GM21576 (cell line): Measurements from ENCODE around the gene FAM227A.
A peak's percentile ranks its signal among the peaks of the same experiment; 100 is the strongest.
"Not testable (repeated sequence)": the region's sequence is repeated elsewhere in the genome, so short reads cannot be mapped to it uniquely, and the experiment has no call there.

Experiments used
- ATAC-seq: cut with Tn5 transposase; IDR thresholded peaks from one replicate; pipeline ENCODE4 v1.9.1; 2021; ENCODE audit warnings: mild to moderate bottlenecking, moderate library complexity; ENCODE audit not compliant: unreplicated experiment

Gene FAM227A

DNA sequence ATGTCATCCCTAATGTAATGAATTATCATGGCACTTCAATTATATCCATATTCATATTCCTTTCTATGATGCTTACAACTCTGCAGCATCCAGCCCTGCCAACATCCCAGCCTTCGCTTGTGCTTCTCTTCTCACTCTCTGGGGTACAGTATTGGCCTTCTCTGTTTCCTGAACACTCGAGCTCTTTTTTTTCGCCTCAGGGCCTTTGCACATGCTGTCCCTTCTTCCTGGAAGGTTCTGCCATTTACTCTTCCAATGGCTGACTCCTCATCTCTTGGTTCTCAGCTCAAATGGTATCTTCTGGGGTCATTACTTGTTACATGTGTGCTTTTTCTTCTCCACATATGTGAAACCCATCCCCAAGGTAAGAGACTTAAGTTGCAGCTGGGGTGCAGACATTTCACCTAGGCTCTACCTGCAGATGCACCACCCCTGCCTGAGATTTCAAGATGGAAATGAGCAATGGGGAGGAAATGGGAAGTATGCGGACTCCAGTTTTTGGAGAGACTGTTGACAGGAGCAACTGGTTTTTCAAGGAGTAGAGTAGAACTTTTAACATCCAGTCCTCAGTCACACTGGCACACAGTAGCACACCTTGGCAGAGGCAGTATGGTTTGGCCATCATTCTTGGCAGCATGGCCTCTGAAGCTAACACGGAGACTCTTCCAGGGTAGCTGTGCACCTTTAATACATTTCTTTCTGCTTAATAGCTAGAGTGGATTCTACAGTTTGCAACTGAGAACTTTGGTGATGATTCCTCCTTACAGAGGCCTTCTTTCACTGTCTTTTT lies 43.8 kb downstream of the FAM227A start:
- no peak for ATAC-seq

DNA sequence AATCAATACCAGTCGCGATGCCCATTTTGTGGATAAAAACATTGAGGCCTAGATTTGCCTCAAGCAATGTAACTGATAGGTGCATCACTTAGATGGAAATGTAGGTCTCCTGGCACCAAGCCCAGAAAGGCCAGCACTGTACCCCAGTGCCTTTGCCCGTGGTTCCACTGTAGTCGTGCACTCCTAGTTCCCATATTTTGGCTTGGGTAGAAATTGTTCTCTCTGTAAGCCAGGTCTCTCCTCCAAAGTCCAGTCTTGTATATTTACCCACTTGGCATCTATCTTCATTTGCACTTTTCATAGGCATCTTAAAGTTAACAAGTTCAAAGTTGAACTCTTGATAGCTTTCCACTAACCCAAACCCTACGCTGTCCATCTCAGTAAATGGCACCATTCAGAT lies 44.6 kb downstream of the FAM227A start:
- no peak for ATAC-seq

DNA sequence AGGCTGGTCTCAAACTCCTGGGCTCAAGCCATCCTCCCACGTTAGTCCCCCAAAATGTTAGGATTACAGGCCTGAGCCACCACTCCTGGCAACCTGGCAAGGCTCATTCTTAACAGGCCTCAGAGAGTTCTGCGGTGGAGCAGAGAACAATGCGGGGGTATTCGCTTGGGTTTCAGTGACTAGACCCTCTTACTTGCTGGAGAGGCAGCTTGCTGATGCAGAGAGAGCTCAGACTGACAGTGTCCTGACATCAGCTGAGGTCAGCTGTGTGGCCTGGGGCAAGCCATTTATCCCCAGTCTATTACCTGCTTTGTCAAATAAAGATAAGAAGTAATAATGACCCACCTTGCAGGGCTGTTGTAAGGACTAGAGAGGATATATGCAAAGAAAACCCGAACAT lies 46.0 kb downstream of the FAM227A start:
- no peak for ATAC-seq

DNA sequence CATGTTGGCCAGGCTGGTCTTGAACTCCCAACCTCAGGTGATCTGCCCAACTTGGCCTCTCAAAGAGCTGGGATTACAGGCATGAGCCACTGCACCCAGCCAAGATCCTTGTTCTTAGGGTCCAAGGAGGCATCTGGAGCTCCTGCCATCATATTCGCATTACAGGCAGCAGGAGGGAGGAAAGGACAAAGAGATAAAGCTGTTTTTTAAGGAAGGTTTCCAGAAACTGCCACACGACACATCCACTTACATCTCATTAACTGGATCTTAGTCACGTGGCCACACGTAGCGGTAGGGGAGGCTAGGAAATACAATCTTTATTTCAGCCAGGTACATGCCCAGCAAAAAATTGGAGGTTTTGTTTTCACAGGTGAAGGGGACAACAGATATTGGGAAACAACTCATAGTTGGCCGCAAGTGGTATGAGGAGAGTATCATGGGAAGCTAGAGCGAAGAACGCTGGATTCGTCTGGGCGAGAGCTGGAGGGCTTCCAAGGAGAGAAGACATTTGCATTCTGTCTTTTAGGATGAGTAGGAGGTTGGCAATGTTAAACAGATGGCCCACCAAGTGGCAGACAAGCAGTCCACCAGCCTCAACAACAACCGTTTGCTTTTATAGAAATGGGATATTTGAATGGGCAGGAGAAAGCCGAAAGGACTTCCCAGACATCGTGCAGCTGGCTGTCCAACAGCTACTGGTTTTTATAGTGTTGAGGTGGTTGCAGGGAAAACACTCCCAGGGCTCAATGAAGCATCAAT lies 47.0 kb downstream of the FAM227A start:
- no peak for ATAC-seq

DNA sequence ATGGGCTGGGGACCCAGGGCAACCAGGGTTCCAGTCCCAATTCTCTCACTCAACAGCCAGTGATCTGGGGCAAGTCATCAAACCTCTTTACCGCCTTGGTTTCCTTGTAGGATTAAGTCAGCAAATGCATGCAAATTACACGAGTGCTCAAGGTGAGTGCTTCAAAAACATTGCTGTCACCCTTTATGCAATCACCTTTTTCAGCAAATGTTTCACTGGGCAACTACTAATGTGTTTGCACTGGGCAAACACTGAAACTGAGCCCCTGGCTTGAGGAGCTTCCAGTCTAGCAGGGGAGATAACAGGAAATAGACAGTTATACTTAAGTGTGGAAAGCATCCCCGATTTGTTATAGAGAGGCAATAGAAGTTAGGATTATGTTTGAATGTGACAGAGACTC lies 48.5 kb downstream of the FAM227A start:
- ATAC-seq, result no peak

DNA sequence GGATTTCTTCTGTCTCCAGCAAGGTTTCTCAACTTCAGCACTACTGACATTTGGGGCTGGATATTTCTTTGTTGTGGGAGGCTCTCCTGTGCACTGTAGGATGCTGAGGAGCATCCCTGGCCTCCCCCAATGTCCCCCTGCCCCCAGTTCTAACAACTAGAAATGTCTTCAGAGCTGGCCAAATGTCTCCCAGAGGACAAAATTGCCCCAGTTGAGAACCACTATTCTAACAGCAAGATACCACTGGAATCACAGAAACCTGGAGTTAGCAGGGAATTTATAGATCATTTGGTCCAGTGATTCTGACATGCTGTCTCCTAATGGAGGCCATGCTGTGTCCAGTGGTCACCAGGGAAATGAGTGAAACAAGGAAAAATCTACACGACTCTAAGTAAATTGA lies 54.0 kb downstream of the FAM227A start:
- no peak for ATAC-seq

DNA sequence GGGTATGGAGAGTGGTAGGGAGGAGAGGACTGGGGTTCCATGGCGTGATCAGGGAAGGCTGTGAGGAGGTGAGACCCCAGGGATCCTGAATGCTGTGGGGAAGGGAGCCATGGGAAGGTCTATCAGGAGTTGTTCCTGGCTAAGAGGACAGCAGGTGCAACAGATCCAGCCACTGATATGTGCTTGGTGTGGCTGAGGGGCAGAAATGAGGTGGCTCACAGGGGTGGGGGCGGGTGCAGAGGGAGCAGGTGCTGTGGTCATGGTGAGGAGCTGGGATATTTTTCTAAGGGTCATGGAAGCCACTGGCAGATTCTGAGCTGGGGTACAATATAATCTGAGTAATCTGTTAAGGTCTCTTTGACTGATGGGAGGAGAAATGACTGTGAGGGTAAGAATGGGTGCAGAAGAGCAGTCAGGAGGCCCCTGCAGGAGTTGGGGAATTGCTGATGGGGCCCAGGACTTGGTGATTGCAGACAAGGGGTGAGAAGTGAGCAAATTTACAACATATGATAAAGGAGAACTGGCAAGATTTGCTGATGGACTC lies 54.9 kb downstream of the FAM227A start:
- ATAC-seq, result no peak

DNA sequence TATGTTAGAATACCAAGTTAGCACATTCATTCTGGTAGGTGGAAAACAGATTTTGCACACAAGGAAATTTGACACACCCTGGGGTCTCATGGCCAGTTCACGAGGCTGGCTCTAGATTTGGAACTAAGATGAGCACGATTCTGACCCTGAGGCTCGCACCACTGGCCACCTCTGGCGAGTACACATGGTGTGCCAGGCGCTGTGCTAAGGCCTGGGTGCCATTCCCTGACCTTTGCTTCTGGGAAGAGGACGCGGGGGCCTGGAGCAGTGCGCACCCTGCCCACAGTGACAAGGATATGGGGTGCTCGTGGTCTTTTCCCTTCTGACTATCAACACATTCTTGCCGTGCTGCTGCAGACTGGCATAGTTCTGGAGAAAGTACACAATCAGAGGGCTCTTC lies 56.7 kb downstream of the FAM227A start:
- ATAC-seq, result no peak

DNA sequence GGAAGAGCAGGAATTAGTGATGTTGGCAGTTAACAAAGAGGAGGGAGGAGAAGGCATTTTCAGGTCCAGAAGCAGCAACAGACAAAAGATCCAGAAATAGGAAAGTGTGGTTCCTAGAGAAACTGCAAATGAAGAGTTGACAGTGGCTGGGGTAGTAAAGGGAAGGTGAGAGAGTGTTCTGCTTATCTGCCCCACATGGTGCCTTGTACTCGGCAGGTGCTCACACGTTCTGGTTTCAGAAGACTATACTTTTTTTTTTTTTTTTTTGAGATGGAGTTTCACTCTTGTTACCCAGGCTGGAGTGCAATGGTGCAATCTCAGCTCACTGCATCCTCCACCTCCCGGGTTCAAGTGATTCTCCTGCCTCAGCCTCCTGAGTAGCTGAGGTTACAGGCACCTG lies 73.3 kb downstream of the FAM227A start:
- not testable (repeated sequence) for ATAC-seq

DNA sequence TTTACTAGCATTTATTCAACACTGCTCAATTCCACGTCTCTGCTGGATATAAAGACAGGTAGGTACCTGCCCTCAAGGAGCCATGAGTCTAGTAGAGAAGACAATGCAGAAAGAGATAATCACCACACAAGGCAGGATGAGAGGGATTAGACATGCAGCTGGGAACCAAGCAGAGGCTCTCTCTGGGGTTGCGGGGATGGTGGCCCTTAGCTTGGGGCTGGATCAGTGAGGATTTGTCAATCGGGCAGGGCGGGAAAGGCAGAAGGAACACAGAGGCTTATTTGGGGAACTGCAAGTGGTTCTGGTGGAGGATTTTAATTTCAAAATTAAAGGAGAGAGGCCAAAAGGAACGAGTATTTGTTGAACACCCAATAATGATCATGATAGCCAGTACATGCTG lies 77.7 kb downstream of the FAM227A start:
- no peak for ATAC-seq

DNA sequence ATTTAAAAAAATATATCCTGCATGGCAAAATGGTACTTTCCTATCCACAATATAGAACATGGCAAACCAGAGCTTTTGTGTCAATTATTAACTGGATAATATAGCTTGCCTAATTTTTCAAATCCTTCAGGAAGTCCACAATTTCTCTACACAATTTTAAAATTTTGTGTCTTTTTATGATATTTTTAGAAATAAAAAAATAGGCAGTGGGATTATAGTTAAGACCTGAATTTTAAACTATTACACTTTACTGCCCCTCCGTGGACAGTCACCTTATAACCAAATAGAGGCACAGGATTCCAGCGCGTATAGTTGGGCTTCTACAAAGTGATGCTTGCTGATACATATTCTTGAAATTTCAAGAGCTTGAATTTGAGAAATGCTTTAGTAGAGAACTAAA lies 84.1 kb downstream of the FAM227A start:
- ATAC-seq, result no peak

DNA sequence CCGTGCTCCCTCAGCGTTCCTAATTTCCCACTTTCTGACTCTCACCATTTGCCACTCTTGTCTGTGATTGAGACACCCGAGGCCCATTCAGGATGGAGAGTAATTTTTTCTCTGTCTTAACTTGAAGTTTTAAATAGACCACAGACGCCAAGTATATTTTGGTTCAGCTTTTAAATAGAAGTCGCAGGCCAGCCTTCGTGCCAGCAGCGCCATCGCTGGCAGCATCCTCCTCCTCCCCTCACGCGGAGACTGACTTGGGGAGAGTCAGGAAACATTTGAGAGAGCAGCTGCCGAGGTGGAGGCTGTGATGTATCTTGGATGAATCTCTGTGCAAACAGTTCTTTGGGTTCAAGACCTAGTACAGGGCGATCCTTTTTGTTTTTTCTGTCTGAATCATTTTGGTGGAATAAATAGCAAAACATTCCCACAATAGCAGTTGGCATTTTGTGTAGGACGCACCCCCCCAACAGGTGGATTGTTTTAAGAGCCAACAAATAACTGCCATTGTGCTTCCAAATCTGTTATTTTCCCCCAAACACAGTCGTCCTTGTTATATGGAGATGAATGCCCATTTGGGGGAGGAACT lies 85.3 kb downstream of the FAM227A start:
- ATAC-seq, result peak; percentile 29

DNA sequence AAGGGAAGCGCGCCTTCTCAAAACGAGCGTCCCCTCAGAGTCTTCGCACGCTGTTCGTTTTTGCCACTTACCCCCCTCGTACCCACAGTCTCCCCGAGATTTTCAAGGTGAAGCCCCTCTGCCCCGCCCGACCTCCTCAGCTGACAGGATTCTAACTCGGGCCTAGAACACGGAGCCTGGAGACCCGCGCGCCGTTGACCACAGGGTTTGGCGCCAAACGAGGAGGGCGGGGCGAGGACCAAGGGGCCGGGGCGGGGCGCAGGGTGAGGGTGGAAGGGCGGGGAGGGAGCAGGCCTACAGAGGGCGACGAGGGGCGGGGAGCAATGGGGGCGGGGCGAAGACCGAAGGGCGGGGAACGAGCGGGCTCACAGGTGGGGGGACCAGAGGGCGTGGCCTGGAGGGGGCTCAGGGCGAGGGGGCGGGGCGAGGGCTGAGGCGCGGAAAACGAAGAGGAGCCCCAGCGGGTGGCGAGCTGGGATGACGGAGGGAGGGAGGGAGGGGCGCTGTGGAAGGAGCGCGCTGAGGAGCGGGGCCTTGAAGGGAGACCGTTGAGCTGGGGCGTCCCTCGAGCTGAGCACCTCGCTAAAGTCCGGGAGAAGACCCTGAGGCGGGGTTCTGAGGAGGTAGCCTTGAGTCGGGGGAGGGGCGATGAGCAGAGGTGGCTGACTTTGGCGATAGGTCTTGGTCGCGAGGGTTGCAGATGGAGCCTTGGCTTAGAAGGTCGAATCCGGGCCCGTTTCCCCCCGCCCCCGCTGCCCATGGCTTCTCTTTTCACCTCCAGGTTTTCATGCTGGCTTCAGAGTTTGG lies 86.0 kb downstream of the FAM227A start, which contains the start of gene DMC1:
TSS of gene DMC1 (minus strand) at position 212 of the 807 bp plus-strand sequence. CDS start 1,927 bp downstream, outside the sequence.
- peak; percentile 51 for ATAC-seq

DNA sequence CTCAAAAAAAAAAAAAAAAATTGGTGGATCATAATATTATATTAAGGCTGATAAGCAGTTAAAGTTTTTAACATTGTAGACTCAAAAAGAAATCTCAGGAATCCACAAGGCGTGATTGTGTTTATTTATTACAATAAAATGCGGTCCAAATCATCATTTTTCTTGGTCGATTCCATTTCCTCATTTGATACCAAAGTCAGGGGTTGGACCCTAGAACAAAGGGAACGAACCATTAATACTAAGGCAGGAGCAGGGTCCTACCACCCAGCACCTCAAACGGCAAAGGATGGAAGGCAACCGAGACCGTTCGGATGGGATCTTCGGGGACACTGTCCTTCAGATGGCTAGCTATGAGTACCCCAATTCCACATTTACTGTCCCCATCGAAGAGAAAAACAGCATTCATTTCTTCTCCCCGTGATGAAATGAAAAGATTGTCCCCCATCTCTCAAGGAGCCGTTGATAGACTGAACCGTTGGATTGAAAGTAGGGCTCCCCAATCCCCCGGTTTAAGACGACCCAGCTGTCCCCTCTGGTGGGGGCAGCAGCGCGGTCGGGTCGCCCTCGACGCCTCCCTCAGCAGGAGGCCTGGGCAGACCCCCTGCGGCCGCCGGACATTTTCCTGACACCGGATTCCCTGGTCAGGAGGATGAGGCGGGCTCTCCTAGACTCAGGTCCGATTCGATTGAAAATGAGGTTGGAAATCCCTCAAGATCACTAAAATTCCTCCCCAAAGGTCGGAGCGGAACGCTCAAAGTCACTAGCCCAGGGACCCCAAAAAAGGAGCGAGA lies 86.8 kb downstream of the FAM227A start:
- ATAC-seq, result no peak

DNA sequence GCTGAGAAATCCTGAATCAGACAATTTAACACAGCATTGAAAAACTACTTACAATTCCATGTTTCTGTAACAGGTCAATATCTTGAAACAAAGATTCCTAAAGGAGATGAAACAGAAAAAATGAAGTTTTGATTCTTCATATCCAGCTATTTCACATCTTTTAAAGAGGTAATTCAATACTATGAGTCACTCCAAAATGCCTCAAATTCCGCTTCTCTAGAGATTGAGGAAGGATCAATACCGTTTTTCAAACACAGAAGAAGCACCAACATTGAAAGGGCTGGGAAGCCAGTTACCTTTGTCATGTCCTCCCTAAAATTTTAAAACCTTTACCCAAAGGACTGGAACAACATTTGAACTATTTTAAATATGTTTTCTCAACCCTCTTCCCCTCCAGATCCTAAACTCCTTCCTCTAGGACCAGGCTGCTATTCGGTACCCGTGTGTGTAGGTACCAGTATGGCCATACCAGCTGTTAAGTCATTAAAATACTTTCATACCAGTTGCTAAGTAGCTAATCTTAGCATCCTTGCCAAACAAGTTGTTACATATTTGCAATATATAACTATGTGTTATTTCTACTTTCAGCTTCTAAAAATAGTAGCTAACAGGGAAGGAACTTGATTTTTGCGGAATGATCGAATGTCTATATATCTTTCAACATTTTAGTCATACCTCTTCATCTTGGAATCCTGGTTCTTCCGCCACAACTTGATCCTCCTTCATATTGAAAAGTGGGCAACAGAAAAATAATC lies 88.5 kb downstream of the FAM227A start:
- ATAC-seq, result no peak

DNA sequence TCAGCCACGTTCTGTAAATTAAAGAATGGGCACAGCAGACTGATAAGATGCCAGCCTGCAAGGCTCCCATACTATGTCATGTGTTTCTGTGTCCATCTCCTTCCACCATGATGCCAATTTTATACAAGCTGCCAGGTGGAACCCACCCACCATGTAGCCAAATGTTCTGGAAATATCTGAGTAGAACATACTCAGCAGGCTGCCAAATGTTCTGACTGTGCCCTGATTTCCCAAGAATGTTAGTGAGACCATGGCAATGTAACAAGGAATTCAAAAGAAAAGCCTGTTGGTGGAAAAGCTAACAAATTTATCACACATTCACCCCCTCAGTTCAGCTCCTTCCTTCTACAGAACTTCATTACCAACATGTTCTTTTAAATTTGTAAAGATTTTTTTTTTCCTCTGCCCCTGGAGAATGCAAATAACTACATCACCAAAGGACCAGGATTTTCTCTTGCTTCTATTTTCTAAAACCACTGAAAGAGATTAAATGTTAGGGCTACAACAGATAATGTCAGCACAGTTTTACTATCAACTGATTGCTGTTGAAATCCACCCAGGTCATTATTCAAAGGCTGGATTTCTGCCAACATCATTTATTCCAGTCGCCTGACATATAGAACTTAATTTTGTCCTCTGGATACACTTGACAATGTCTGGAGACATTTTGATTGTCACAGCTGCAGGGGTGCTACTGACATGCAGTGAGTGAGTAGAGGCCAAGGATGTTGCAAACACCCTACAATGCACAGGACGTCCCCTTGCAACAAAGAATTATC lies 89.3 kb downstream of the FAM227A start:
- ATAC-seq, result no peak

DNA sequence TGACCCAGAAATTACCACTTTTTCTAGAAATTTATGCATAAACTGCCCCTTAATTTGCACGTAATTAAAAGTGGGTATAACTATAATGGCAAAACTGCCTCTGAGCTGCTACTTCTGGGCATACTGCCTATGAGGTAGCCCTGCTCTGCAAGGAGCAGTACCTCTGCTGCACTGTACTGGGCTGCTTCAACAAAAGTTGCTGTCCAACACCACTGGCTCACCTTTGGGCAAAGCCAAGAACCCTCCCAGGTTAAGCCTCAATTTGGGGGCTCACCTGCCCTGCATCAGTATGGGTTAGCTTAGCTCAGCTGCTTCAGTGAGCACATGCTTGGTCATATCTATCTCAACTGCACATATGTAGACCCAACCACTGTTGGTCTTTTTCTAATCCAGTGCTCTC lies 90.8 kb downstream of the FAM227A start:
- no peak for ATAC-seq

DNA sequence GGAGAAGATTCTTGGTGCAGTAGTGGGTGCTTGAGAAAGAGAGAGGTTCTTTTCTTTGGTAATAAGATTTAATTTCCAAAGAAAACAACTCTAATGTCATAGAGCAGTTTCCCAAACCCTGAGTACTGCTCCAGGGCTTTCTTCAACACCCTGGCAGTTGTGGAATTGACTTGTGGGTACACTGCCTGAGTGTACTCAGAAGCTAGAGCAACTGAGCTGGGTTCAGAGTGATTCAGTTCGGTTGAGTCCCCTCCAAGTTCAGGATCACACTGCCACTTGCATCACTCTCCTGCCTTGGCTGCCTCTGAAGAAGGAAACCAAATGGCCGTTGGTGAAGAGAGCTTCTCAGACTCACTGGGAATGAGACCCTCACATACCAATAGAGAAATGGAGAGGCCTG lies 91.5 kb downstream of the FAM227A start:
- no peak for ATAC-seq

DNA sequence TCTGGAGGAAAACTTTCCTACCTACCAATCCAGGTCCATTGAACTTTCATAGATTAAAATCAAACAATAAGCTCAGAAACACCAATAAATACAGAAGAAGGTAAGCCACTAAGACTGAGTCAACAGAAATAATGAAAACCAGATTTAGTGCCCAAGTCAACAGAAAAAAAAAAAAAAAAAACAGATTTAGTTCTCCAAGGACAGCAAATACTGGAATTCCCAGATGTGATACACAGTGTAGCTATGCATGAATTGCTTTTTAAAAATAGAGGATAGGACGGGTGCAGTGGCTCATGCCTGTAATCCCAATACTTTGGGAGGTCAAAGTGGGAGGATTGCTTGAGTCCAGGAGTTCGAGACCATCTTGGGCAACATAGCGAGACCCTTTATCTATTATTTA lies 101.9 kb downstream of the FAM227A start:
- no peak for ATAC-seq
